Suppressor macrophage treated with lipopolysaccharide for 4 hours (primary cell): ENCODE measurements around the gene ZSWIM5.
"Not testable (repeated sequence)": the region's sequence is repeated elsewhere in the genome, so short reads cannot be mapped to it uniquely, and the experiment has no call there.

Experiments used
- DNase-seq: peaks from one replicate; pipeline ENCODE4 v3.0.0-alpha.2; 2020

The ZSWIM5 gene

DNA sequence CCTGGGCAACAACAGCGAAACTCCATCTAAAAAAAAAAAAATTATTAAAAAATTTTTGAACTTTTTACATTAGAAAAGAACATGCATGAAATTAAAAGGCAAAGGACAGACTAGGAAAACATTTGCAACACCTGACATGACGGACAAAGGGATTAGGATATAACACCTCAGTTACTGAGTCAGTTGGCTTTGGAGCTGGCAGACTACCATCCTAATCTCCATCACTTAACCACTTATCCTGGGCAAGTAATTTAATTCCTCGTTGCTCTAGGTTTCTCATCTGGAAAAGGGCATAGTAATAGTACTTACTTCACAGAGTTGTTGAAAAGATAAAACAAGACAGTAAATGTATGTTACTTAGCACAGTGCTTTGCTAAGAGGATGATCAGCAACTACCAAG, 207.2 kb downstream of the ZSWIM5 start:
- DNase-seq = no peak

DNA sequence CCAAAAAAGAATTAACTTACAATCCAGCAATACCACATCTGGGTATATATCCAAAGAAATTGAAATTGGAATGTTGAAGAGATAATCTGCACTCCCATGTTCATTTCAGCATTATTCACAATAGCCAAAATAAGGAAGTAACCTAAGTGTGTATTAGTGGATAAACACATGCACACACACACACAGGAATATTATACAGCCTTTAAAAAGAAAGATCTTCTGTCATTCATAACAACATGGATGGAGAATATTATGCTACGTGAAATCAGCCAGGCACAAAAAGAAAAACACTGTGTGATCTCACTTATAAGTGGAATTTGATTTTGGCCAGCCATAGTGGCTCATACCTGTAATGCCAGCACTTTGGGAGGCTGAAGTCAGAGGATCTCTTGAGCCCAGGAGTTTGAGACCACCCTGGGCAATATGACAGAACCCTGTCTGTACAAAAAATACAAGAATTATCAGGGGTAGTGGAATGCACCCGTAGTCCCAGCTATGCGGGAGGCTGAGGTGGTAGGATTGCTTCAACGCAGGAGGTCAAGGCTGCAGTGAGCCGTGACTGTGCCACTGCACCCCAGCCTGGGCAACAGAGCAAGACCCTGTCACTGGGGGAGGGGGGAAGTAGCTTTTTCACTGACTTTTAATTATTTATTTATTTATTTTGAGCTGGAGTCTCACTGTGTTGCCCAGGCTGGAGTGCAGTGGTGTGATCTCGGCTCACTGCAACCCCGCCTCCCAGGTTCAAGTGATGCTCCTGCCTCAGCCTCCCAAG, 210.8 kb downstream of the ZSWIM5 start:
- DNase-seq = no peak

GRCh38 chr1:44994309-44994898, 212.0 kb downstream of the ZSWIM5 start:
- no peak for DNase-seq

- DNase-seq = no peak
Measured at GRCh38 chr1:44988531-44989156, 217.8 kb downstream of the ZSWIM5 start.

- no peak for DNase-seq
Measured at GRCh38 chr1:44985747-44986359, 220.6 kb downstream of the ZSWIM5 start.

DNA sequence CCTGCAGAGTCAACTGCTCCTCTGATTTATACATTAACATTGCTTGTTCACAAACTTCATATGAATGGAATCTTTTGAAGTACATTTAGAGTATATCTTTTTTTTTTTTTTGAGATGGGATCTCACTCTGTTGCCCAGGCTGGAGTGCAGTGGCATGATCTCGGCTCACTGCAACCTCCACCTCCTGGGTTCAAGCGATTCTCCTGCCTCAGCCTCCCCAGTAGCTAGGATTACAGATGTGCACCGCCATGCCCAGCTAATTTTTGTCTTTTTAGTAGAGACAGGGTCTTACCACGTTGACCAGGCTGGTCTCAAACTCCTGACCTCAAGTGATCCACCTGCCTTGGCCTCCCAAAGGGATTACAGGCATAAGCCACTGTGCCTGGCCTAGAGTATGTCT, 229.0 kb downstream of the ZSWIM5 start:
- DNase-seq = not testable (repeated sequence)

- DNase-seq = no peak
Measured at GRCh38 chr1:44976252-44976651, 230.2 kb downstream of the ZSWIM5 start.

DNA sequence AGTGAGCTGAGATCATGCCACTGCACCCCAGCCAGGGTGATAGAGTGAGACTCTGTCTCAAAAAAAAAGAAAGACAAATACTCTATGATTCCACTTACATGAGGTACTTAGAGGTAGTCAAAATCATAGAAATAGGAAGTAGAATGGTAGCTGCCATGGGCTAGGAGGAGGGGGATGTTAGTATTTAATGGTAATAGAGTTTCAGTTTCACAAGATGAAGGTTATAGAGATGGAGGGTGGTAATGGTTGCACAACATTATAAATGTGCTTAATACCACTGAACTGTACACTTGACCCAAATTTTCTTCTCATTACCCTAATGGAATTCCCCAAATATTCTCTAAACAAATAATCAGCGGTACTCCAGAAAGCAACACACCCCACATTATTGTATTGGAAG, 232.8 kb downstream of the ZSWIM5 start:
- DNase-seq = peak; percentile 6

- no peak for DNase-seq
Measured at GRCh38 chr1:44970317-44970716, 236.1 kb downstream of the ZSWIM5 start.
